Activated CD4-positive, alpha-beta T cell treated with anti-CD3 and anti-CD28 coated beads, Interleukin-2, amount 50 U/mL, for 1 hour (primary cell): ENCODE data around the gene SPI1.
"Not testable (repeated sequence)": the region's sequence is repeated elsewhere in the genome, so short reads cannot be mapped to it uniquely, and the experiment has no call there.

Source experiments
- DNase-seq: peaks from one replicate; pipeline ENCODE4 v3.0.0-alpha.2; 2020

SPI1 gene

DNA sequence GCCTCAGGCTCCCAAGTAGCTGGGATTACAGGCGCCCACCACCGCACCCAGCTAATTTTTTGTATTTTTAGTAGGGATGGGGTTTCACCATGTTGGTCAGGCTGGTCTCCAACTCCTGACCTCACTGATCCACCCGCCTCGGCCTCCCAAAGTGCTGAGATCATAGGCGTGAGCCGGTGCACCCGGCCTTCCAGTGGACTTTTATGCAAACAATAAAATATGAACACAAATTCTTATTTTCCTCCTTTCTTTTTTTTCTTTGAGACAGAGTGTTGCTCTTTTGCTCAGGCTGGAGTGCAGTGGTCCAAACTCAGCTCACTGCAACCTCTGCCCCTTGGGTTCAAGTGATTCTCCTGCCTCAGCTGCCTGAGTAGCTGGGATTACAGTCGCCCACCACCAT is 61.8 kb downstream of the SPI1 start:
- not testable (repeated sequence) for DNase-seq

DNA sequence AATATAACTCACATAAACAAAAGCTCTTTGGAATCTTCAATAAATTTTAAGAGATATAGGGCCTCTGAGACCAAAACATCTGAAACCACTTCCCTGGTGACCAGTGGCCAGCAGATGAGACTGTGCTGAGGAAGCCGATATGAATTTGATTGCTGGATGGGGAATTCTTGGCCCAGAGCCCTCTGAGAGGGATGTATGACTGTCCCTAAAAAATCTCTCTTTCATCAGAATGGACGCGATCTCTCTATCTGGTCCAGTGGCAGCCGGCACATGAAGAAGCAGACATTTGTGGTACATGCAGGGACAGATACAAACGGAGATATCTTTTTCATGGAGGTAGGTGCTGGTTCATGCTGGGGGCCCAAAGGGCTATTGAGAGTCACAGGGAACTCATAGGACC is 63.4 kb downstream of the SPI1 start:
- DNase-seq, result no peak

DNA sequence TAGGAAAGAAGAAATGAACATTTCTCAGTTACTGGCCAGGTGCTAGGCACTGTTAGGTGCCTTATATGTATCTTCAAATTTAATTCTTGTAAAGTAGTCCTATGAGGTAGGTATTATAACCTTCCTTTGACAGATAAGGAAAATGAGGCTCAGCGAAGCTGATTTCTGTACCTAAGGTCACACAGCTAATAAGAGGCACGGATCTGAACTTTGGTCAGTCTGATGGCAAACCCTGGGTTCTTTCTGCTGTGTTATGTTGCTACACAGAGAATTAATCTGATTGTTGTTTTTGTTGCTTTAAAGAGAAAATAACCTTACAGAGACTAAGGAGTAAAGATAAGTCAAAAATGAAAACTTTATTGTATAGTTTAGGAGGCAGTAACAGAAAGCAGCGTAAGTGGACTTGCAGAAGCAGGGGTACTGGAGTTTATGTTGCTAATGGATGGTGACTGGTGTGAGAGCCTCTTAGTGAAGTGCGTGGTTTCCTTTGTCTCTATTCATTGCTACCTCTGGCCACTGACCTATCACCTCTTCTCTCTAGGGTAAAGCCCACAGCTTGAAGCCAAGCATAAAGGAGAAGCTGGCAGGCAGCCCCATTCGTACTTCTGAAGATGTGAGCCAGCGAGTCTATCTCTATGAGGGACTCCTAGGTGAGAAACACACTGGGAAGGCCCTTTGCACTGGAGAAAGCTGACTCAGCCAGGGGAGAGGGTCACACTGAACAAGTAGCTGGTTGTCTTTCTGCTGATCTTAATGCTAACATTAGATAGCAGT is 70.1 kb downstream of the SPI1 start:
- no peak for DNase-seq

DNA sequence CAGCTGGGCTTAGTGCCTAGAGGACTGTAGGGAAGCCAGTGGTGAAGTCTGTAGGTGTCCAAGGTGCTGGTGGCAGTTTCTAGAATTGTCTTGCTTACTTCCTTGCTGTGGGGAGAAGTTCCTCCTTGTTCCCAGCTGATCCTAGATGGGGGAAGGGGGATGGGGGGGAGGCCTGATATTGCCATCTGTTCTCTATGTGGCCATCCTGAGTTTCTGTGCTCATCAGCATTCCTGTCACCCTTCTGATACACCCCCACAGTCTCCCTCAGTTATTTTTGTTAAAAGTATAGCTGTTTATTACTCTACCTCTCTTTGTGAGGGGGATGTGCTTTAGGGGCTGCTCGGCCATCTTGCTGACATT is 71.9 kb downstream of the SPI1 start:
- no peak for DNase-seq

DNA sequence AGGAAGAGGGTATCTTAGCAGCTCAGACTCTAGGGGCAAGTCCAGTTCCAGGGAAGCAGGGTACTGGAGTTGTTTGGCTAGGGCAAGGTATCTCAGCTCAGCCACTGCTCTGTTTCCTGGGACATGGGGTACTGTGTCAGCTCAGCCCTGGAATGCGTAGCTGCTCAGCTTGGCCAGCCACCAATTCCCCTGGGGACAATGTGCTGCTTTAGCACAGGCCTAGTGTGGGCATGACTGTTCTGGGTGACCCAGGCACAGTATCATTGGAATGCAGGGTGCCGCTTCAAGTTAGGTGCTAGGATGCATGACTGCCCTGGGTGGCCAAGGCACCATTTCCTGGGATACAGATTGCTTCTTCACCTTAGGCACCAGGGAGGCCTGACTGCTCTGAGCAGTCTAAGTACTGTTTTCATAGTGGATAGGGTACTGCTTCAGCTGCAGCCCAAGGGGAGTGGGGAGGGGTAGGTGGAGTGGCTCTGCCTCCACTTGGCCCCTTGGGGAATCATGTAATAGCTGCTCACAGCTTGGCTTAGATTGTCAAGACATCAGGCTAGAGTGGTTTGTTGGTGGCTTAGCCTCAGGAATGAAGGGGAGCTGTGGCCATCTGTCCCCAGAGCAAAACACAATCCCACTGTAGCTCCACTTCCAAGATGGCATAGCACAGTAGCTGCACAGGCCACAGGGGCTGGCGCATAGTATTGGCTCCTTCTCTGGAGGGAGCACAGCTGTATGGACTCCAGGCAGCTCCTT is 72.4 kb downstream of the SPI1 start:
- no peak for DNase-seq
